MM.1S (cell line): Measurements from ENCODE around the gene HDLBP.

Experiments
- DNase-seq: peaks from one replicate; pipeline ENCODE4 v3.0.0-alpha.2; 2015
- H2AFZ ChIP-seq: fragments of 300-600 bp; sonication (generic); 2 replicates; pipeline ENCODE4 v1.6.0; 2016; ENCODE audit warnings: antibody characterized with exemption, low read length
- H3F3A ChIP-seq: fragments of 300-600 bp; sonication (generic); 2 replicates; pipeline ENCODE4 v1.6.1; 2016; ENCODE audit warnings: mild to moderate bottlenecking, antibody characterized with exemption, low read length, moderate library complexity, mixed read lengths; ENCODE audit not compliant: insufficient read depth
- H3K27ac ChIP-seq: fragments of 300-600 bp; sonication (generic); 2 replicates; pipeline ENCODE4 v1.5.1; 2016; ENCODE audit warnings: mild to moderate bottlenecking, low read length
- H3K27me3 ChIP-seq: fragments of 300-600 bp; sonication (generic); replicated peaks from 2 replicates; pipeline ENCODE4 v1.6.0; 2016; ENCODE audit warnings: low read length; ENCODE audit not compliant: insufficient read depth
- H3K36me3 ChIP-seq: fragments of 300-600 bp; sonication (generic); replicated peaks from 2 replicates; pipeline ENCODE4 v1.6.1; 2016; ENCODE audit warnings: mild to moderate bottlenecking, low read length, mixed read lengths; ENCODE audit not compliant: insufficient read depth
- H3K4me1 ChIP-seq: fragments of 300-600 bp; sonication (generic); 2 replicates; pipeline ENCODE4 v1.6.1; 2016; ENCODE audit warnings: low read length, mixed read lengths
- H3K4me2 ChIP-seq: fragments of 300-600 bp; sonication (generic); 2 replicates; pipeline ENCODE4 v1.6.0; 2016; ENCODE audit warnings: low read depth, low read length
- H3K4me3 ChIP-seq: fragments of 300-600 bp; sonication (generic); 2 replicates; pipeline ENCODE4 v1.5.1; 2016; ENCODE audit warnings: low read length, mixed read lengths
- H3K79me2 ChIP-seq: fragments of 300-600 bp; sonication (generic); 2 replicates; pipeline ENCODE4 v1.6.1; 2016; ENCODE audit warnings: mixed run types, low read length, mixed read lengths
- H3K9ac ChIP-seq: fragments of 300-600 bp; sonication (generic); 2 replicates; pipeline ENCODE4 v1.6.1; 2016; ENCODE audit warnings: low read length, mixed read lengths
- H3K9me2 ChIP-seq: fragments of 300-600 bp; sonication (generic); replicated peaks from 2 replicates; pipeline ENCODE4 v1.6.1; 2016; ENCODE audit warnings: mild to moderate bottlenecking, low read length, mixed read lengths; ENCODE audit not compliant: insufficient read depth
- H3K9me3 ChIP-seq: fragments of 300-600 bp; sonication (generic); replicated peaks from 2 replicates; pipeline ENCODE4 v1.6.1; 2016; ENCODE audit warnings: mild to moderate bottlenecking, low read length, mixed read lengths; ENCODE audit not compliant: insufficient read depth
- H4K20me1 ChIP-seq: fragments of 300-600 bp; sonication (generic); 2 replicates; pipeline ENCODE4 v1.6.1; 2016; ENCODE audit warnings: mild to moderate bottlenecking, low read length, moderate library complexity, mixed read lengths; ENCODE audit not compliant: insufficient read depth
- EZH2 ChIP-seq: fragments of 300-600 bp; sonication (generic); optimal IDR thresholded peaks from 2 replicates; pipeline ENCODE3; 2017; ENCODE audit warnings: low read depth, mild to moderate bottlenecking, antibody characterized with exemption, low read length, mixed read lengths
- EZH2phosphoT487 ChIP-seq: fragments of 300-600 bp; sonication (generic); IDR thresholded peaks from 2 replicates; pipeline ENCODE4 v1.6.1; 2018; ENCODE audit warnings: antibody characterized with exemption, low read length
- TF ChIP-seq, protein P1 (sequence below): fragments of 300-600 bp; sonication (generic); IDR thresholded peaks from 2 replicates; pipeline ENCODE4 v1.5.1; 2016; ENCODE audit warnings: antibody characterized with exemption, low read length, mixed read lengths

Gene HDLBP

DNA sequence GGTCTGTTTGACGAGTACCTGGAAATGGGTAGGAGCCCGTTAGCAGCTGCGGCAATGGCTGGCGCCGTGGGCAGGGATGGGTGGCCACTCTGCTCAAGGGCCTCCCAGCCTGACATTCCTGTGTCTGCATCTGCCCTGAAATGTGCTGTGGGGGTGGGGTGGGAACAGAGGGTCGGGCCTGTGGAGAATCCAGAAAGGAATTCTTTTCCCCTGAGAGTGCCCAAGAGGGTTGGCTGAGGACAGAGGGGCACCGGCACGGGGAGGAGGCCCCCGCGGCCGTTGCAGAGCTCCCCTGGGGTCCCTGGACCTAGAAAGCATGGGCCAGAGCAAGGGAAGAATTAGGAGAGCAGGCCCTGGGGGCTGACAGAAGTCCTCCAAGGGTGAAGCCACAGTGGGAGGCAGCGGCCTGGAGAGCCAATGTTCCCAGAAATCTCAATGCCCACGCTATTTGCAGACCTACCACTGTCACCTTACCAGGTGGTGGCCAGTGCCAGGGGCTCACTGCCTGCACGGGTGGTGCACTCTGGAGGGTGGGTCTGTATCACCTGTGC, 99.2 kb downstream of the HDLBP start:
- Histone ChIP-seq H2AFZ (no peak overlapping the region), H3K9me3 (no peaks in the 10 kb centered on the region), H3K9ac (no peak overlapping the region), H4K20me1 (no peaks in the 10 kb centered on the region), H3K9me2 (no peaks in the 10 kb centered on the region), H3K4me3 (no peak overlapping the region), H3K27me3 (peaks cover 25% of the 10 kb centered on the region), H3K4me2 (no peak overlapping the region), H3K27ac (no peak overlapping the region), H3F3A (no peaks in the 10 kb centered on the region), H3K79me2 (no peaks in the 10 kb centered on the region), H3K4me1 (no peaks in the 10 kb centered on the region), H3K36me3 (no peaks in the 10 kb centered on the region)
- no peak for DNase-seq
- TF ChIP-seq, protein P1, sequence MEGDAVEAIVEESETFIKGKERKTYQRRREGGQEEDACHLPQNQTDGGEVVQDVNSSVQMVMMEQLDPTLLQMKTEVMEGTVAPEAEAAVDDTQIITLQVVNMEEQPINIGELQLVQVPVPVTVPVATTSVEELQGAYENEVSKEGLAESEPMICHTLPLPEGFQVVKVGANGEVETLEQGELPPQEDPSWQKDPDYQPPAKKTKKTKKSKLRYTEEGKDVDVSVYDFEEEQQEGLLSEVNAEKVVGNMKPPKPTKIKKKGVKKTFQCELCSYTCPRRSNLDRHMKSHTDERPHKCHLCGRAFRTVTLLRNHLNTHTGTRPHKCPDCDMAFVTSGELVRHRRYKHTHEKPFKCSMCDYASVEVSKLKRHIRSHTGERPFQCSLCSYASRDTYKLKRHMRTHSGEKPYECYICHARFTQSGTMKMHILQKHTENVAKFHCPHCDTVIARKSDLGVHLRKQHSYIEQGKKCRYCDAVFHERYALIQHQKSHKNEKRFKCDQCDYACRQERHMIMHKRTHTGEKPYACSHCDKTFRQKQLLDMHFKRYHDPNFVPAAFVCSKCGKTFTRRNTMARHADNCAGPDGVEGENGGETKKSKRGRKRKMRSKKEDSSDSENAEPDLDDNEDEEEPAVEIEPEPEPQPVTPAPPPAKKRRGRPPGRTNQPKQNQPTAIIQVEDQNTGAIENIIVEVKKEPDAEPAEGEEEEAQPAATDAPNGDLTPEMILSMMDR, result no peak
- TF ChIP-seq EZH2phosphoT487, result no peak
- TF ChIP-seq EZH2, result no peak

- no peak overlapping the region for H2AFZ ChIP-seq
- H4K20me1 ChIP-seq, result no peaks in the 10 kb centered on the region
- TF ChIP-seq EZH2 (no peak), EZH2phosphoT487 (no peak)
- TF ChIP-seq, protein P1, result no peak
- peaks cover 33% of the 10 kb centered on the region for H3K27me3 ChIP-seq
- no peak for DNase-seq
- H3K79me2 ChIP-seq, result no peaks in the 10 kb centered on the region
- H3F3A ChIP-seq, result no peaks in the 10 kb centered on the region
- H3K27ac ChIP-seq, result no peak overlapping the region
- H3K9me3 ChIP-seq, result no peaks in the 10 kb centered on the region
- no peaks in the 10 kb centered on the region for H3K9me2 ChIP-seq
- H3K36me3 ChIP-seq, result no peaks in the 10 kb centered on the region
- no peak overlapping the region for H3K9ac ChIP-seq
- no peaks in the 10 kb centered on the region for H3K4me1 ChIP-seq
- H3K4me3 ChIP-seq, result no peak overlapping the region
- no peak overlapping the region for H3K4me2 ChIP-seq
Measured at GRCh38 chr2:241215421-241215820, 100.1 kb downstream of the HDLBP start.

DNA sequence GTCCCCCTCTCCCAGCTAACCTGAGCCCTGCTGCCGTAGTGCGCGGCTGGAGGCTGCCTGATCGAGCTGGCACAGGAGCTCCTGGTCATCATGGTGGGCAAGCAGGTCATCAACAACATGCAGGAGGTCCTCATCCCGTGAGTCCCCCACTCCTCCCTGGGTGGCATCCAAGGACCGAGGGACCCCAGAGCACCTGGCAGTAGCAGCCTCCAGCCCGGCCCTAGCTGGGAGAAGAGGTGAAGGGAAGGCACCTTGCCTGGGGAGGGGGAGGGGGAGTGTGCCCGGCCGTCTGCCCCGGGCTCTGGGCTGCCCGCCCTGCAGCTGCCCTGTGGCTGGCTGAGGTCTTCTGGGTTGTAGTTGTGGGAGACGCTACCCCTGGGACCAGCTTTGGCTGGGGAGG, 100.7 kb downstream of the HDLBP start:
- Histone ChIP-seq H3K27me3 (peaks cover 40% of the 10 kb centered on the region), H3K4me3 (no peak overlapping the region), H2AFZ (no peak overlapping the region), H3K9me2 (no peaks in the 10 kb centered on the region), H3F3A (no peaks in the 10 kb centered on the region), H3K9me3 (no peaks in the 10 kb centered on the region), H3K27ac (no peak overlapping the region), H3K79me2 (no peaks in the 10 kb centered on the region), H3K4me2 (no peak overlapping the region), H3K4me1 (no peaks in the 10 kb centered on the region), H3K9ac (no peak overlapping the region), H4K20me1 (no peaks in the 10 kb centered on the region), H3K36me3 (no peaks in the 10 kb centered on the region)
- no peak for DNase-seq
- TF ChIP-seq EZH2phosphoT487, result no peak
- TF ChIP-seq, protein P1, result no peak
- no peak for TF ChIP-seq EZH2
